K562 (cell line): Measurements from ENCODE around the gene SOCS7. TPM values are rescaled to one million over a fixed set of nuclear protein-coding genes. Genes with fewer than 3 reads are reported as not detected.

Source experiments
- ATAC-seq: fragments of 200-7000 bp; cut with Tn5 transposase; 3 replicates; pipeline ENCODE4 v1.9.1; 2020; ENCODE audit warnings: moderate library complexity
- BruUV-seq: library from RNA; stranded (reverse); fragments of 400-500 nt; replicated peaks from 2 replicates; lab custom pipeline; 2021; lab: Mats Ljungman, UMichigan
- CTCF ChIA-PET: fragments of 300-600 bp; formaldehyde crosslinking; extraction: SDS; loops from one replicate; lab custom pipeline; 2021; ENCODE audit warnings: low intra/inter-chr PET ratio; lab: Yijun Ruan, JAX
- POLR2A ChIA-PET: fragments of 300-600, 350-650 bp; sonication (Branson Sonifier 250); formaldehyde crosslinking; extraction: SDS; loops from one replicate; lab custom pipeline; 2021; ENCODE audit warnings: antibody characterized with exemption, inconsistent platforms; lab: Yijun Ruan, JAX
- DNase-seq, 4 experiments: peaks; one replicate each; pipeline versions ENCODE4 v3.0.0 to v3.0.0-alpha.2; 2011 to 2018; ENCODE audit warnings: low spot score in 3 of 4, mixed read lengths in 3 of 4; ENCODE audit errors: extremely low read depth in 1 of 4
- FAIRE-seq: peaks from 2 replicates; lab custom pipeline; 2011; peaks lifted over from hg19 to GRCh38; lab: Jason Lieb, UNC
- H2AFZ ChIP-seq: 2 replicates; pipeline ENCODE4 v1.6.0; 2011; ENCODE audit warnings: low read depth, low read length, control low read depth, inconsistent platforms
- H3K27ac ChIP-seq: fragments of 200-600 bp; 3 replicates; pipeline ENCODE4 v1.8.0; 2011; ENCODE audit warnings: low read depth, mild to moderate bottlenecking, control low read depth, inconsistent platforms, low read length, moderate library complexity, mixed read lengths; ENCODE audit errors: extremely low read depth
- H3K27me3 ChIP-seq, 2 experiments: fragments of 300-600 bp in 1 of 2; 2 replicates in 1 of 2; 3 replicates in 1 of 2; pipeline versions ENCODE4 v1.6.0 to v1.8.0; 2011; ENCODE audit warnings: inconsistent platforms in 2 of 2, low read length in 2 of 2, mild to moderate bottlenecking in 1 of 2, mixed read lengths in 1 of 2, moderate library complexity in 1 of 2; ENCODE audit not compliant: control insufficient read depth in 2 of 2, insufficient read depth in 2 of 2
- H3K36me3 ChIP-seq: fragments of 300-600 bp; 3 replicates; pipeline ENCODE4 v1.8.0; 2011; ENCODE audit warnings: mild to moderate bottlenecking, low read length, inconsistent platforms; ENCODE audit not compliant: control insufficient read depth, insufficient read depth
- H3K4me1 ChIP-seq, 2 experiments: fragments of 200-600 bp in 1 of 2; replicated peaks in 1 of 2; 2 replicates in 1 of 2; 3 replicates in 1 of 2; pipeline versions ENCODE4 v1.5.1 to v1.8.0; 2011; ENCODE audit warnings: inconsistent platforms in 2 of 2, low read length in 2 of 2, mild to moderate bottlenecking in 1 of 2, mixed read lengths in 1 of 2, moderate library complexity in 1 of 2; ENCODE audit not compliant: control insufficient read depth in 2 of 2, insufficient read depth in 2 of 2
- H3K4me2 ChIP-seq: 2 replicates; pipeline ENCODE4 v1.6.1; 2011; ENCODE audit warnings: low read length, control low read depth, inconsistent platforms, mixed read lengths; ENCODE audit not compliant: insufficient read depth
- H3K4me3 ChIP-seq: fragments of 200-600 bp; sonication (generic), shearing (Covaris generic); 2 replicates; pipeline ENCODE4 v1.5.1; 2016; ENCODE audit warnings: control low read depth, inconsistent platforms
- H3K79me2 ChIP-seq: fragments of 200-600 bp; 3 replicates; pipeline ENCODE4 v1.8.0; 2011; ENCODE audit warnings: low read length, inconsistent platforms; ENCODE audit not compliant: control insufficient read depth, insufficient read depth
- H3K9ac ChIP-seq, 2 experiments: 2 replicates each; pipeline versions ENCODE4 v1.6.0 to v1.6.1; 2011; ENCODE audit warnings: low read depth in 2 of 2, low read length in 2 of 2, control low read depth in 1 of 2, inconsistent platforms in 1 of 2, mild to moderate bottlenecking in 1 of 2, mixed read lengths in 1 of 2; ENCODE audit not compliant: insufficient read depth in 1 of 2
- H3K9me1 ChIP-seq: one replicate; pipeline ENCODE4 v1.6.0; 2011; ENCODE audit warnings: inconsistent platforms, mild to moderate bottlenecking, low read length, moderate library complexity; ENCODE audit not compliant: control insufficient read depth, insufficient read depth
- H3K9me3 ChIP-seq: replicated peaks from 2 replicates; pipeline ENCODE4 v1.5.1; 2011; ENCODE audit warnings: low read depth, low read length, inconsistent platforms; ENCODE audit not compliant: control insufficient read depth, insufficient read depth
- H4K20me1 ChIP-seq: replicated peaks from 2 replicates; pipeline ENCODE4 v1.6.1; 2011; ENCODE audit warnings: low read length, inconsistent platforms, mixed read lengths; ENCODE audit not compliant: control insufficient read depth, insufficient read depth
- GATA2 ChIP-seq: sonication (generic); formaldehyde crosslinking; IDR thresholded peaks from 2 replicates; pipeline ENCODE4 v1.4.0; 2020; ENCODE audit warnings: mild to moderate bottlenecking, missing genetic modification reagents
- HLTF ChIP-seq: fragments of 450-650 bp; IDR thresholded peaks from 2 replicates; pipeline ENCODE4 v1.6.1; 2016
- KAT2B ChIP-seq: IDR thresholded peaks from one replicate; pipeline ENCODE4 v1.6.1; 2012; ENCODE audit warnings: low read depth, mild to moderate bottlenecking, control low read depth, inconsistent platforms, low read length, moderate library complexity
- NR2C2 ChIP-seq, 2 experiments: fragments of 200-800 bp in 1 of 2; sonication (Bioruptor generic) in 1 of 2; sonication (generic) in 1 of 2; formaldehyde crosslinking in 1 of 2; IDR thresholded peaks; 2 replicates each; pipeline versions ENCODE4 v1.6.1 to v1.8.0; 2016 to 2022; ENCODE audit warnings: mild to moderate bottlenecking in 1 of 2, missing compliant biosample characterization in 1 of 2, missing genetic modification characterization in 1 of 2, missing genetic modification reagents in 1 of 2
- NR3C1 ChIP-seq: sonication (generic); formaldehyde crosslinking; IDR thresholded peaks from 2 replicates; pipeline ENCODE4 v1.8.1; 2022; ENCODE audit warnings: missing genetic modification reagents
- RNF219 ChIP-seq: fragments of 250-450 bp; sonication (Bioruptor Pico); IDR thresholded peaks from 2 replicates; pipeline ENCODE4 v1.5.0; 2022; ENCODE audit warnings: mild to moderate bottlenecking
- ZNF592 ChIP-seq: fragments of 450-650 bp; IDR thresholded peaks from 2 replicates; pipeline ENCODE4 v1.6.1; 2017; ENCODE audit warnings: antibody characterized with exemption, mild to moderate bottlenecking
- ZNF76 ChIP-seq: fragments of 250-450 bp; sonication (Bioruptor Pico); IDR thresholded peaks from 2 replicates; pipeline ENCODE4 v1.4.0; 2020; ENCODE audit warnings: mild to moderate bottlenecking, moderate library complexity, borderline replicate concordance
- WGBS: fragments of 100-300 bp; shearing (Covaris generic); methylation state at CpG from one replicate; pipeline ENCODE4 v1.1.6; 2016; ENCODE audit warnings: low coverage, mixed read lengths; ENCODE audit not compliant: insufficient coverage; ENCODE audit errors: missing lambda C conversion rate; 5-methylcytosine and 5-hydroxymethylcytosine counted together
- in situ Hi-C: fragments of 300-500 bp; cut with MboI; formaldehyde crosslinking; loops from 4 replicates; pipeline ENCODE4 v1.15.0; 2018; ENCODE audit warnings: inconsistent platforms, mixed read lengths
- intact Hi-C: fragments of 100-400 bp; cut with micrococcal nuclease; formaldehyde crosslinking; loops from 2 replicates; pipeline ENCODE4 v1.14.2; 2022
- polyA plus RNA-seq, 8 experiments: library from polyadenylated mRNA; depleted of rRNA in 4 of 8; stranded (reverse) in 5 of 8; unstranded in 3 of 8; fragments of >200 nt; fragmentation: Nextera tagmentation in 2 of 8; fragmentation: Illumina TruSeq in 1 of 8; extraction: Ambion mirVana in 2 of 8; extraction: Trizol in 1 of 8; gene quantifications; 2 replicates each; pipeline versions ENCODE4 v1.2.1 to v1.2.3, GENCODE V29; 2011 to 2014; ENCODE audit warnings: inconsistent platforms in 1 of 8, missing spikeins in 1 of 8
- total RNA-seq, 7 experiments: library from RNA; depleted of rRNA in 6 of 7; stranded (reverse); fragments of >200 nt in 6 of 7; fragmentation: Illumina TruSeq in 2 of 7; extraction: Trizol in 2 of 7; gene quantifications; 2 replicates each; pipeline versions ENCODE4 v1.2.1 to v1.2.3, GENCODE V29; 2011 to 2021; ENCODE audit warnings: low replicate concordance in 1 of 7
- TF ChIP-seq, protein P1 (sequence below), 2 experiments: fragments of 450-650 bp in 1 of 2; sonication (generic) in 1 of 2; formaldehyde crosslinking; conservative IDR thresholded peaks; 2 replicates each; pipeline versions ENCODE4 v1.4.0 to v1.8.1; 2020 to 2022; ENCODE audit warnings: mild to moderate bottlenecking in 1 of 2, missing genetic modification reagents in 1 of 2
- TF ChIP-seq, protein P2 (sequence below): IDR thresholded peaks from 2 replicates; pipeline ENCODE4 v1.6.1; 2011; ENCODE audit not compliant: insufficient read length; ENCODE audit errors: extremely low read depth
- TF ChIP-seq, protein P3 (sequence below), 2 experiments: IDR thresholded peaks; 2 replicates each; pipeline ENCODE4 v1.6.1; 2011; ENCODE audit warnings: borderline replicate concordance in 1 of 2, control low read depth in 1 of 2, low read depth in 1 of 2, low read length in 1 of 2, mild to moderate bottlenecking in 1 of 2, mixed read lengths in 1 of 2, moderate library complexity in 1 of 2; ENCODE audit not compliant: insufficient read depth in 1 of 2, insufficient read length in 1 of 2, poor library complexity in 1 of 2, severe bottlenecking in 1 of 2; ENCODE audit errors: extremely low read depth in 1 of 2

SOCS7 gene
- total and polyA plus RNA-seq, 9 of the 15 experiments (the other 6 are each of a cell fraction or from before 2014, with no cell fraction given) = 0.94 to 14.5 (median 8.2) TPM

DNA sequence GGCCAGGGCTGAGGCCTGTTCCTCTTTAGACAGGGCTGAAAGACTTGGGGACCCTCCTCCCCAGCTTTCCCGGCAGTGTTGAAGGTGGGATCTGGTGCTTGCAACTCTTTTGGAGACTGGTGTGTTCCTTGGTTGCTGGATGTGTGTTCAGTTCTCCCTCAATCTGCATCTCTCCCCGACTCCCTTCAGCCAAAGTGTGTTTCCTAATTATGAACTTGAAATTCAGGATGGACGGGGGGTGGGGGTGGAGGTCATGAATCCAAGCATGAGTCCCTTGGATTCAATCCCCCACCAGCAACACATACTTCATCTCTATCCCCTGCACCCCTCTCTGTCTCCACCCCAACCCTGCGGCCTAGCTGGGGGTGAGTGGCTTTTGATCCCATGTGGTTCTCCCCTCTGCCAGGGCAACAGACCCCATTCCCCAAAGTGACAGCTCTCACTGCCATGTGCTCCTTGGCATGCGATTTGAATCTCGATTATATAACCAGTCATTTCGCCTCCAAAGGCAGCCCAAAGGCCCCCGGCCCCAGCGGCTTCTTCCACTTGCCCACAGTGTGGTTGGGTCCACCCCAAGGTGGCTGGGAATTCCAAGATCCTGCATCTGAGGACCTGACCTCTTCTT, 77.9 kb downstream of the SOCS7 start:
- POLR2A ChIA-PET = interaction anchor here (0.6 to 1.1 kb wide), 2 partner anchors 60 to 148 kb away, joined by 3 read pairs; no protein-coding TSS in a partner anchor
- DNase-seq (no peak), ATAC-seq (no peak), FAIRE-seq (no peak)
- intact Hi-C loops = no loop called here
- BruUV-seq = no TSS peak
- 17% methylated on average over 9 of the region's 9 CpGs for WGBS
- in situ Hi-C loops = loop anchor here (10.0 kb wide), 1 partner anchor 145 kb away; no protein-coding TSS in a partner anchor
- Histone ChIP-seq H2AFZ (no peak overlapping the region), H3K27me3 (peaks cover 4 to 39% of the 10 kb centered on the region in 2 experiments; a peak in 4 of 5 replicates), H3K36me3 (no peaks in the 10 kb centered on the region), H3K9me1 (no peaks in the 10 kb centered on the region), H3K4me2 (no peak overlapping the region), H4K20me1 (peaks cover 9% of the 10 kb centered on the region; the same call in 1 of the 2 replicates), H3K9ac (no peak overlapping the region), H3K27ac (no peak overlapping the region), H3K9me3 (no peaks in the 10 kb centered on the region), H3K79me2 (no peaks in the 10 kb centered on the region), H3K4me3 (no peak overlapping the region), H3K4me1 (peaks cover 0 to 22% of the 10 kb centered on the region in 2 experiments; a peak in 2 of 5 replicates)
- CTCF ChIA-PET = no interaction called here
- TF ChIP-seq HLTF (no peak), KAT2B (no peak), NR2C2 (CRISPR knock-in tag; IDR thresholded peaks at IDR 0.05) (no peak), NR2C2 (tag; IDR thresholded peaks at IDR 0.05) (no peak), RNF219 (no peak), ZNF592 (no peak), NR3C1 (no peak), GATA2 (CRISPR knock-in tag) (no peak), ZNF76 (CRISPR knock-in tag) (no peak)
- TF ChIP-seq, protein P1, sequence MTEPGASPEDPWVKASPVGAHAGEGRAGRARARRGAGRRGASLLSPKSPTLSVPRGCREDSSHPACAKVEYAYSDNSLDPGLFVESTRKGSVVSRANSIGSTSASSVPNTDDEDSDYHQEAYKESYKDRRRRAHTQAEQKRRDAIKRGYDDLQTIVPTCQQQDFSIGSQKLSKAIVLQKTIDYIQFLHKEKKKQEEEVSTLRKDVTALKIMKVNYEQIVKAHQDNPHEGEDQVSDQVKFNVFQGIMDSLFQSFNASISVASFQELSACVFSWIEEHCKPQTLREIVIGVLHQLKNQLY (CRISPR knock-in tag; conservative IDR thresholded peaks at IDR 0.05) = no peak
- TF ChIP-seq, protein P2, sequence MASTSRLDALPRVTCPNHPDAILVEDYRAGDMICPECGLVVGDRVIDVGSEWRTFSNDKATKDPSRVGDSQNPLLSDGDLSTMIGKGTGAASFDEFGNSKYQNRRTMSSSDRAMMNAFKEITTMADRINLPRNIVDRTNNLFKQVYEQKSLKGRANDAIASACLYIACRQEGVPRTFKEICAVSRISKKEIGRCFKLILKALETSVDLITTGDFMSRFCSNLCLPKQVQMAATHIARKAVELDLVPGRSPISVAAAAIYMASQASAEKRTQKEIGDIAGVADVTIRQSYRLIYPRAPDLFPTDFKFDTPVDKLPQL = no peak
- TF ChIP-seq, protein P3, sequence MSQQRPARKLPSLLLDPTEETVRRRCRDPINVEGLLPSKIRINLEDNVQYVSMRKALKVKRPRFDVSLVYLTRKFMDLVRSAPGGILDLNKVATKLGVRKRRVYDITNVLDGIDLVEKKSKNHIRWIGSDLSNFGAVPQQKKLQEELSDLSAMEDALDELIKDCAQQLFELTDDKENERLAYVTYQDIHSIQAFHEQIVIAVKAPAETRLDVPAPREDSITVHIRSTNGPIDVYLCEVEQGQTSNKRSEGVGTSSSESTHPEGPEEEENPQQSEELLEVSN (IDR thresholded peaks at IDR 0.05; ENCODE audit: borderline replicate concordance in 1 of 2, extremely low read depth in 1 of 2, insufficient read depth in 1 of 2, insufficient read length in 1 of 2, low read depth in 1 of 2, low read length in 1 of 2, poor library complexity in 1 of 2, severe bottlenecking in 1 of 2) = no peak
